Body of pancreas (tissue), 4 donors: Measurements from ENCODE around the gene CENPF. TPM values are rescaled to one million over a fixed set of nuclear protein-coding genes. Genes with fewer than 3 reads are reported as not detected.

Experiments
- ATAC-seq: fragments of 150-250 bp; one replicate; pipeline ENCODE4 v1.9.1; 2016
- DNase-seq, 4 donors: peaks; one replicate each; pipeline ENCODE4 v3.0.0-alpha.2; 2019
- H3K27ac ChIP-seq, 4 donors: fragments of 200-600 bp; sonication (generic); 1 replicate in 3 of 4; 2 replicates in 1 of 4; pipeline versions ENCODE4 v1.5.1 to v1.6.1; 2016 to 2019; ENCODE audit warnings: mild to moderate bottlenecking in 1 of 4, mixed read lengths in 1 of 4, moderate library complexity in 1 of 4
- H3K27me3 ChIP-seq, 2 donors: fragments of 200-600 bp; sonication (generic); one replicate each; pipeline ENCODE4 v1.6.0; 2016; ENCODE audit warnings: mild to moderate bottlenecking in 1 of 2
- H3K36me3 ChIP-seq, 2 donors: fragments of 200-600 bp; sonication (generic); replicated peaks in 1 of 2; 2 replicates each; pipeline ENCODE4 v1.5.1; 2016; ENCODE audit warnings: low read depth in 2 of 2; ENCODE audit not compliant: insufficient read depth in 1 of 2
- H3K4me1 ChIP-seq: fragments of 200-600 bp; sonication (generic); one replicate; pipeline ENCODE4 v1.6.0; 2016
- H3K4me3 ChIP-seq, 2 donors: fragments of 200-600 bp; sonication (generic); 1 replicate in 1 of 2; 2 replicates in 1 of 2; pipeline ENCODE4 v1.5.1; 2016 to 2019
- H3K9me3 ChIP-seq, 3 donors: fragments of 200-600 bp; sonication (generic); 1 replicate in 2 of 3; 2 replicates in 1 of 3; pipeline ENCODE4 v1.5.1; 2016
- CTCF ChIP-seq, 7 experiments: fragments of 450-650 bp in 4 of 7; fragments of 200-600 bp in 3 of 7; sonication (generic) in 3 of 7; IDR thresholded peaks; one replicate each; pipeline ENCODE4 v1.5.1; 2016 to 2019; ENCODE audit warnings: antibody characterized with exemption in 7 of 7
- POLR2A ChIP-seq, 3 donors: fragments of 450-650 bp; IDR thresholded peaks; one replicate each; pipeline ENCODE4 v1.6.1; 2016; ENCODE audit warnings: antibody characterized with exemption in 3 of 3, mild to moderate bottlenecking in 2 of 3
- WGBS, 2 donors: methylation state at CpG; one replicate each; pipeline ENCODE4 v1.1.5; 2017; 5-methylcytosine and 5-hydroxymethylcytosine counted together
- intact Hi-C: fragments of 100-400 bp; cut with DNase I; formaldehyde crosslinking; loops from one replicate; pipeline ENCODE4 v1.15.1; 2023
- total RNA-seq, 2 donors: library from RNA; depleted of rRNA; stranded (reverse); fragments of >200 nt; gene quantifications; one replicate each; pipeline ENCODE4 v1.1.0, GENCODE V29; 2016

The CENPF gene
- total RNA-seq, 2 donors from 2014 or later: under 0.01 TPM; not detected in 1

GRCh38 chr1:214579183-214579582 is 23.8 kb upstream of the CENPF start:
- no peak for TF ChIP-seq CTCF (IDR thresholded peaks at IDR 0.05)
- TF ChIP-seq POLR2A (IDR thresholded peaks at IDR 0.05): no peak
- H3K36me3 ChIP-seq: no peaks in the 10 kb centered on the region

GRCh38 chr1:214581785-214582184 is 21.2 kb upstream of the CENPF start:
- Histone ChIP-seq H3K4me3 (no peak overlapping the region), H3K36me3 (no peaks in the 10 kb centered on the region), H3K27ac (peak overlapping the region in 1 of 4 donors; percentile 13), H3K27me3 (no peaks in the 10 kb centered on the region), H3K9me3 (peaks cover 0 to 8% (median 0%) of the 10 kb centered on the region in 3 donors), H3K4me1 (no peaks in the 10 kb centered on the region)
- no peak for TF ChIP-seq CTCF (IDR thresholded peaks at IDR 0.05)
- DNase-seq (peak in 2 of 4 donors; percentile 29 to 75), ATAC-seq (no peak)
- intact Hi-C loops: loop anchor here (10.0 kb wide), 1 partner anchor 247 kb away; no protein-coding TSS in a partner anchor
- 37 to 42% methylated on average over 2 of the region's 2 CpGs for WGBS, 2 donors

More at GRCh38 chr1:214579183-214579582, 23.8 kb upstream of the CENPF start:
- ATAC-seq (no peak), DNase-seq (no peak)
- H3K27me3 ChIP-seq: no peaks in the 10 kb centered on the region
- H3K4me3 ChIP-seq: no peak overlapping the region
- peaks cover 0 to 19% (median 0%) of the 10 kb centered on the region in 3 donors for H3K9me3 ChIP-seq
- intact Hi-C loops: no loop called here
- no peak overlapping the region for H3K27ac ChIP-seq
- no peaks in the 10 kb centered on the region for H3K4me1 ChIP-seq

- 68 to 72% methylated on average over 7 of the region's 7 CpGs for WGBS, 2 donors
- no peaks in the 10 kb centered on the region for H3K27me3 ChIP-seq
- no peaks in the 10 kb centered on the region for H3K4me1 ChIP-seq
- intact Hi-C loops: loop anchor here (10.0 kb wide), 1 partner anchor 248 kb away; no protein-coding TSS in a partner anchor
- ATAC-seq: no peak
- peak overlapping the region in 1 of 4 donors; percentile 13 for H3K27ac ChIP-seq
- no peak for TF ChIP-seq CTCF (IDR thresholded peaks at IDR 0.05)
- no peak for TF ChIP-seq POLR2A (IDR thresholded peaks at IDR 0.05)
- H3K4me3 ChIP-seq: no peak overlapping the region
- H3K9me3 ChIP-seq: peaks cover 0 to 2% (median 0%) of the 10 kb centered on the region in 3 donors
- no peaks in the 10 kb centered on the region for H3K36me3 ChIP-seq
- no peak for DNase-seq
These were observed 20.6 kb upstream of the CENPF start for GRCh38 chr1:214582289-214582891.

GRCh38 chr1:214583113-214583512 is 19.9 kb upstream of the CENPF start:
- 48 to 50% methylated on average over 6 of the region's 6 CpGs for WGBS, 2 donors
- TF ChIP-seq POLR2A (IDR thresholded peaks at IDR 0.05): no peak
- TF ChIP-seq CTCF (IDR thresholded peaks at IDR 0.05): no peak
- H3K9me3 ChIP-seq: no peaks in the 10 kb centered on the region
- no peak overlapping the region for H3K4me3 ChIP-seq
- no peak for DNase-seq
- H3K36me3 ChIP-seq: no peaks in the 10 kb centered on the region
- no peaks in the 10 kb centered on the region for H3K4me1 ChIP-seq
- ATAC-seq: no peak
- H3K27ac ChIP-seq: no peak overlapping the region
- no peaks in the 10 kb centered on the region for H3K27me3 ChIP-seq
- intact Hi-C loops: loop anchor here (10.0 kb wide), 1 partner anchor 248 kb away; no protein-coding TSS in a partner anchor
